Endothelial cell of umbilical vein (primary cell): ENCODE measurements around the gene ANGPT4. TPM values are rescaled to one million over a fixed set of nuclear protein-coding genes. Genes with fewer than 3 reads are reported as not detected.

Source experiments
- BruUV-seq: library from RNA; stranded (reverse); fragments of 400-500 nt; replicated peaks from 2 replicates; lab custom pipeline; 2021; lab: Mats Ljungman, UMichigan
- CTCF ChIA-PET: fragments of 300-600, 350-600 bp; sonication (Branson Sonifier 250); formaldehyde crosslinking; loops from one replicate; lab custom pipeline; 2021; ENCODE audit warnings: antibody characterized with exemption, inconsistent platforms; lab: Charles Lee
- POLR2A ChIA-PET: fragments of 300-600, 350-600 bp; sonication (Branson Sonifier 250); formaldehyde crosslinking; loops from one replicate; lab custom pipeline; 2021; ENCODE audit warnings: antibody characterized with exemption, inconsistent platforms; lab: Charles Lee
- DNase-seq: peaks from one replicate; pipeline ENCODE4 v3.0.0-alpha.2; 2011; ENCODE audit warnings: low read depth, low spot score
- FAIRE-seq: peaks from 2 replicates; lab custom pipeline; 2011; peaks lifted over from hg19 to GRCh38; lab: Jason Lieb, UNC
- H2AFZ ChIP-seq: 2 replicates; pipeline ENCODE4 v1.6.0; 2012; ENCODE audit warnings: low read depth, low read length, control low read depth, inconsistent platforms
- H3K27ac ChIP-seq: 2 replicates; pipeline ENCODE4 v1.5.1; 2011; ENCODE audit warnings: low read depth, mild to moderate bottlenecking, control low read depth, low read length, moderate library complexity; ENCODE audit not compliant: insufficient read depth
- H3K27me3 ChIP-seq, 2 experiments: 2 replicates each; pipeline versions ENCODE4 v1.6.0 to v1.6.1; 2011; ENCODE audit warnings: low read length in 2 of 2, mixed read lengths in 1 of 2; ENCODE audit not compliant: control insufficient read depth in 2 of 2, insufficient read depth in 2 of 2
- H3K36me3 ChIP-seq, 2 experiments: 2 replicates in 1 of 2; 3 replicates in 1 of 2; pipeline ENCODE4 v1.5.1; 2011; ENCODE audit warnings: low read length in 2 of 2, mild to moderate bottlenecking in 1 of 2, moderate library complexity in 1 of 2; ENCODE audit not compliant: control insufficient read depth in 2 of 2, insufficient read depth in 2 of 2; ENCODE audit errors: extremely low read depth in 1 of 2
- H3K4me1 ChIP-seq: 3 replicates; pipeline ENCODE4 v1.5.1; 2011; ENCODE audit warnings: mild to moderate bottlenecking, low read length; ENCODE audit not compliant: control insufficient read depth, insufficient read depth; ENCODE audit errors: extremely low read depth
- H3K4me2 ChIP-seq: 2 replicates; pipeline ENCODE4 v1.6.1; 2011; ENCODE audit warnings: low read length, control low read depth, mixed read lengths; ENCODE audit not compliant: insufficient read depth
- H3K4me3 ChIP-seq, 3 experiments: fragments of 200-600 bp in 1 of 3; sonication (generic), shearing (Covaris generic) in 1 of 3; replicated peaks in 1 of 3; 2 replicates each; pipeline ENCODE4 v1.5.1; 2011 to 2016; ENCODE audit warnings: control low read depth in 3 of 3, low read length in 3 of 3, mild to moderate bottlenecking in 2 of 3, inconsistent platforms in 1 of 3, low read depth in 1 of 3, moderate library complexity in 1 of 3; ENCODE audit not compliant: insufficient read depth in 1 of 3
- H3K79me2 ChIP-seq: 2 replicates; pipeline ENCODE4 v1.6.0; 2012; ENCODE audit warnings: low read length, inconsistent platforms; ENCODE audit not compliant: control insufficient read depth, insufficient read depth
- H3K9ac ChIP-seq: replicated peaks from 2 replicates; pipeline ENCODE3; 2011; ENCODE audit warnings: low read length, control low read depth; ENCODE audit not compliant: insufficient read depth; ENCODE audit errors: extremely low read depth
- H3K9me1 ChIP-seq: replicated peaks from 3 replicates; pipeline ENCODE4 v1.6.0; 2011; ENCODE audit warnings: mild to moderate bottlenecking, low read length; ENCODE audit not compliant: control insufficient read depth, insufficient read depth; ENCODE audit errors: extremely low read depth
- H3K9me3 ChIP-seq: replicated peaks from 2 replicates; pipeline ENCODE4 v1.5.1; 2012; ENCODE audit warnings: low read length, inconsistent platforms; ENCODE audit not compliant: control insufficient read depth, insufficient read depth
- H4K20me1 ChIP-seq: replicated peaks from 2 replicates; pipeline ENCODE3; 2011; ENCODE audit warnings: mild to moderate bottlenecking, low read length; ENCODE audit not compliant: control insufficient read depth, insufficient read depth; ENCODE audit errors: extremely low read depth
- CTCF ChIP-seq, 2 donors: IDR thresholded peaks; 1 replicate in 1 of 2; 2 replicates in 1 of 2; pipeline ENCODE4 v1.5.1; 2011; ENCODE audit warnings: low read length in 2 of 2, mild to moderate bottlenecking in 2 of 2, moderate library complexity in 2 of 2, control low read depth in 1 of 2, inconsistent platforms in 1 of 2, low read depth in 1 of 2; ENCODE audit not compliant: insufficient read depth in 1 of 2; ENCODE audit errors: extremely low read depth in 1 of 2
- EZH2 ChIP-seq: IDR thresholded peaks from 2 replicates; pipeline ENCODE4 v1.6.1; 2012; ENCODE audit warnings: borderline replicate concordance, low read depth, mild to moderate bottlenecking, moderate library complexity, low read length, inconsistent platforms; ENCODE audit not compliant: severe bottlenecking
- FOS ChIP-seq: IDR thresholded peaks from 2 replicates; pipeline ENCODE4 v1.6.1; 2011; ENCODE audit warnings: mild to moderate bottlenecking, low read length, moderate library complexity, borderline replicate concordance; ENCODE audit not compliant: insufficient read depth
- GATA2 ChIP-seq: IDR thresholded peaks from 2 replicates; pipeline ENCODE4 v1.7.0; 2011; ENCODE audit warnings: low read depth, mild to moderate bottlenecking, moderate library complexity, mixed read lengths, low read length; ENCODE audit not compliant: insufficient read length, insufficient read depth
- JUN ChIP-seq: IDR thresholded peaks from 2 replicates; pipeline ENCODE4 v1.6.1; 2011; ENCODE audit warnings: borderline replicate concordance, low read depth; ENCODE audit not compliant: insufficient read length, insufficient read depth
- MAX ChIP-seq: IDR thresholded peaks from 2 replicates; pipeline ENCODE4 v1.6.1; 2011; ENCODE audit not compliant: insufficient read depth, insufficient read length
- MYC ChIP-seq: IDR thresholded peaks from one replicate; pipeline ENCODE4 v1.6.1; 2011; ENCODE audit warnings: mild to moderate bottlenecking, low read depth, low read length
- POLR2A ChIP-seq: IDR thresholded peaks from 2 replicates; pipeline ENCODE4 v1.6.1; 2012; ENCODE audit warnings: low read depth, mild to moderate bottlenecking, control low read depth, low read length
- POLR2AphosphoS5 ChIP-seq: IDR thresholded peaks from 2 replicates; pipeline ENCODE4 v1.6.1; 2012; ENCODE audit warnings: low read depth, mild to moderate bottlenecking, control low read depth, low read length, moderate library complexity; ENCODE audit not compliant: insufficient read depth
- dilution Hi-C: fragments of 300-500 bp; cut with MboI; formaldehyde crosslinking; loops from one replicate; pipeline ENCODE4 v1.15.0; 2019; ENCODE audit warnings: low sequenced_read_pairs; ENCODE audit not compliant: extremely low pct_ligation_motif_present
- intact Hi-C: fragments of 100-400 bp; cut with micrococcal nuclease; formaldehyde crosslinking; loops from one replicate; pipeline ENCODE4 v1.10.0; 2022
- polyA plus RNA-seq, 4 experiments: library from polyadenylated mRNA; depleted of rRNA in 3 of 4; stranded (reverse) in 3 of 4; unstranded in 1 of 4; fragments of >200 nt; gene quantifications; 2 replicates each; pipeline versions ENCODE4 v1.2.1 to v1.2.3, GENCODE V29; 2011 to 2012; ENCODE audit warnings: missing spikeins in 1 of 4
- total RNA-seq: library from RNA; stranded (reverse); gene quantifications from 2 replicates; pipeline ENCODE4 v1.2.3, GENCODE V29; 2021

The ANGPT4 gene
- total and polyA plus RNA-seq, 2 donors (not counting 3 experiments of a cell fraction or from before 2014, with no cell fraction given): not detected

GRCh38 chr20:846894-847278, 69.2 kb downstream of the ANGPT4 start:
- no peak overlapping the region for H3K4me2 ChIP-seq
- DNase-seq: no peak
- dilution Hi-C loops: no loop called here
- peaks cover 28% of the 10 kb centered on the region for H3K79me2 ChIP-seq
- H3K9me3 ChIP-seq: no peaks in the 10 kb centered on the region
- H3K36me3 ChIP-seq: no peaks in the 10 kb centered on the region
- POLR2A ChIA-PET: no interaction called here
- H3K9me1 ChIP-seq: no peaks in the 10 kb centered on the region
- no peak overlapping the region for H3K4me3 ChIP-seq
- no peak for TF ChIP-seq POLR2AphosphoS5
- no peak for TF ChIP-seq POLR2A
- no peak for TF ChIP-seq JUN
- no peak for TF ChIP-seq CTCF (IDR thresholded peaks at IDR 0.05; ENCODE audit: extremely low read depth in 1 of 2, insufficient read depth in 1 of 2, low read depth in 1 of 2, low read length in 2 of 2)
- no peak for TF ChIP-seq MAX
- TF ChIP-seq MYC: no peak
- TF ChIP-seq FOS: no peak
- no peak for TF ChIP-seq GATA2
- no peak for TF ChIP-seq EZH2
- FAIRE-seq: no peak
- H3K27me3 ChIP-seq: no peaks in the 10 kb centered on the region
- H3K27ac ChIP-seq: no peak overlapping the region
- BruUV-seq: no TSS peak
- H3K9ac ChIP-seq: no peak overlapping the region
- no peaks in the 10 kb centered on the region for H4K20me1 ChIP-seq
- CTCF ChIA-PET: interaction anchor here (1.4 kb wide), 1 partner anchor 22 kb away, joined by 3 read pairs; no protein-coding TSS in a partner anchor
- H2AFZ ChIP-seq: no peak overlapping the region
- peaks cover 39% of the 10 kb centered on the region for H3K4me1 ChIP-seq
- intact Hi-C loops: loop anchor here (5.0 kb wide), 1 partner anchor 35 kb away; no protein-coding TSS in a partner anchor
